KG1 (cell line): ENCODE measurements around the gene GAPDHS.

Source experiments
- DNase-seq: peaks from one replicate; lab custom pipeline; 2025; lab: John Stamatoyannopoulos, UW

Gene GAPDHS

GRCh38 chr19:35557539-35558399 lies 24.5 kb downstream of the GAPDHS start:
- no peak for DNase-seq

GRCh38 chr19:35558400-35559280 lies 25.4 kb downstream of the GAPDHS start:
- no peak for DNase-seq

- DNase-seq, result no peak
Observed at GRCh38 chr19:35559281-35559659, 26.0 kb downstream of the GAPDHS start.

- DNase-seq, result no peak
Observed at GRCh38 chr19:35559781-35560180, 26.5 kb downstream of the GAPDHS start.

- DNase-seq, result no peak
Observed at GRCh38 chr19:35560271-35560670, 27.0 kb downstream of the GAPDHS start.

GRCh38 chr19:35560677-35561076 lies 27.4 kb downstream of the GAPDHS start:
- DNase-seq, result no peak

GRCh38 chr19:35561436-35561835 lies 28.2 kb downstream of the GAPDHS start:
- no peak for DNase-seq

GRCh38 chr19:35562336-35562735 lies 29.1 kb downstream of the GAPDHS start:
- DNase-seq, result no peak

- DNase-seq, result no peak
Observed at GRCh38 chr19:35562776-35563175, 29.5 kb downstream of the GAPDHS start.

- no peak for DNase-seq
Observed at GRCh38 chr19:35563207-35563829, 30.1 kb downstream of the GAPDHS start, which contains the start of gene ATP4A. Gene ATP4A, minus strand, starts transcription at chr19:35563658. Its CDS starts 29 bp downstream, at chr19:35563629.

GRCh38 chr19:35565016-35565856 lies 32.0 kb downstream of the GAPDHS start:
- no peak for DNase-seq

GRCh38 chr19:35566738-35567137 lies 33.5 kb downstream of the GAPDHS start:
- DNase-seq, result no peak

GRCh38 chr19:35569281-35569781 lies 36.1 kb downstream of the GAPDHS start:
- DNase-seq, result no peak

- no peak for DNase-seq
Observed at GRCh38 chr19:35571406-35571965, 38.2 kb downstream of the GAPDHS start.

GRCh38 chr19:35577918-35578317 lies 44.7 kb downstream of the GAPDHS start:
- DNase-seq, result no peak

GRCh38 chr19:35578707-35579106 lies 45.5 kb downstream of the GAPDHS start:
- no peak for DNase-seq

GRCh38 chr19:35582760-35583159 lies 49.5 kb downstream of the GAPDHS start:
- DNase-seq, result no peak

- no peak for DNase-seq
Observed at GRCh38 chr19:35585848-35586247, 52.6 kb downstream of the GAPDHS start, which contains the start of gene PMIS2. Gene PMIS2, plus strand, starts transcription at chr19:35586173. Its CDS starts 87 bp downstream, at chr19:35586260.

GRCh38 chr19:35587321-35587720 lies 54.1 kb downstream of the GAPDHS start:
- no peak for DNase-seq

- DNase-seq, result no peak
Observed at GRCh38 chr19:35590875-35591274, 57.6 kb downstream of the GAPDHS start.

- DNase-seq, result no peak
Observed at GRCh38 chr19:35592226-35592625, 59.0 kb downstream of the GAPDHS start.
